CD4-positive, alpha-beta T cell treated with Interleukin-1 beta for 1 hour (primary cell): ENCODE results near the gene FAM124A.

Source experiments
- DNase-seq, 2 donors: peaks; one replicate each; pipeline ENCODE4 v3.0.0-alpha.2; 2020 to 2022

Gene FAM124A

GRCh38 chr13:51313619-51314018 is 91.4 kb downstream of the FAM124A start:
- no peak for DNase-seq

- no peak for DNase-seq
These were observed 95.1 kb downstream of the FAM124A start for GRCh38 chr13:51317262-51317661.

- no peak for DNase-seq
These were observed 95.8 kb downstream of the FAM124A start for GRCh38 chr13:51318015-51318414.

GRCh38 chr13:51318876-51319275 is 96.7 kb downstream of the FAM124A start:
- no peak for DNase-seq

- DNase-seq, result no peak
These were observed 99.6 kb downstream of the FAM124A start for GRCh38 chr13:51321836-51322235.

GRCh38 chr13:51322826-51323225 is 100.6 kb downstream of the FAM124A start:
- no peak for DNase-seq

GRCh38 chr13:51323824-51324511 is 101.8 kb downstream of the FAM124A start:
- DNase-seq, result no peak

- DNase-seq, result no peak
These were observed 102.7 kb downstream of the FAM124A start for GRCh38 chr13:51324714-51325420.

- DNase-seq, result no peak
These were observed 103.6 kb downstream of the FAM124A start for GRCh38 chr13:51325837-51326236.

GRCh38 chr13:51326777-51327176 is 104.6 kb downstream of the FAM124A start:
- no peak for DNase-seq

GRCh38 chr13:51327961-51328360 is 105.8 kb downstream of the FAM124A start:
- DNase-seq, result no peak

GRCh38 chr13:51328488-51328887 is 106.3 kb downstream of the FAM124A start:
- no peak for DNase-seq

GRCh38 chr13:51329606-51330005 is 107.4 kb downstream of the FAM124A start:
- no peak for DNase-seq

- DNase-seq, result no peak
These were observed 108.6 kb downstream of the FAM124A start for GRCh38 chr13:51330791-51331190.

- no peak for DNase-seq
These were observed 109.2 kb downstream of the FAM124A start for GRCh38 chr13:51331354-51331861.

- no peak for DNase-seq
These were observed 110.6 kb downstream of the FAM124A start for GRCh38 chr13:51332566-51333361.

GRCh38 chr13:51333421-51333820 is 111.2 kb downstream of the FAM124A start:
- no peak for DNase-seq

- DNase-seq, result no peak
These were observed 111.6 kb downstream of the FAM124A start for GRCh38 chr13:51333826-51334225.
